Stromal cell of bone marrow (primary cell): ENCODE results near the gene RBBP9.
"Not testable (repeated sequence)": the region's sequence is repeated elsewhere in the genome, so short reads cannot be mapped to it uniquely, and the experiment has no call there.

Experiments used
- DNase-seq: peaks from one replicate; pipeline ENCODE4 v3.0.0-alpha.2; 2012; ENCODE audit warnings: low read depth

RBBP9 gene

DNA sequence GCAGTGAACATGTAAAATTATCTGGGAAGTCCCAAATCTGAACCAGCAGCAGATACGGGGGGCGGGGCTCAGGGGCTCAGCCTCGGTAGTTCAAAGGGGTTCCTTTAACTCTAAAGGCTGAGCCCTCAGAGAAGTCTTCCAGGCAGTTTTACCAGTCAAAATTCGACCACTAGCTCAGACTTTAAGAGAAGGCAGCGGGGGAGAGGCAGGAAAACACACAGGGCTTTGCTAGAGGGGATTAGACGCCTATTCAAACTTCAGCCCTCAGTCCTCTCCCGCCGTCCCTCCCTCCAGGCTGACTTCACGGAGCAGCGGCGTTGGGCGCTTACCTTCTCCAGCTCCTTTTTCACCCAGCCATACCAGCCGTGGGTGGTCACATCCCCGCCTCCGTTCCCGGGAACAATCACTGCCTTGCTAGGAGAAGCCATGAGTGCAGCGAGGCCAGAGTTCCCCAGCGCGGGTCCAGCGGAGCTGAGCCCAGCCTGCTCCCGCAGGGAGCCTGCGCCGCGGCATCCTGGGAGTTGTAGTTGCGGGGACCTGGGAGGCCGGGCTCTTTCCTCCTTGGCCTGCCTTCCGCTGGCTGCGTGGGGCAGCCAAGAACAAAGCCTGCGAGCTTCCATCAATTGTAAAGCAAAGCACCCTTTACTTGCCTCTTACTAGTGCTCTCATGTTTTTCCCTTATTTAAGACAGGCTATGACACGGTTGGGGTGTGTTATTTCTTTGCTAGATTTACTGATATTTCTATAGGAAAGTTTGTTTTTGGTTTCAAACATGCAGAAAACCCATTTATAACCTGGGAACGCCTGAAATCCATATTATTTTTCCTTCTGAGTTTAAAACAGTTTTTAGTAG, at the start of gene RBBP9:
RBBP9 (minus strand) TSS at position 486 of the 853 bp plus-strand sequence; CDS start at position 428, 58 bp downstream.
- DNase-seq: peak; percentile 68

DNA sequence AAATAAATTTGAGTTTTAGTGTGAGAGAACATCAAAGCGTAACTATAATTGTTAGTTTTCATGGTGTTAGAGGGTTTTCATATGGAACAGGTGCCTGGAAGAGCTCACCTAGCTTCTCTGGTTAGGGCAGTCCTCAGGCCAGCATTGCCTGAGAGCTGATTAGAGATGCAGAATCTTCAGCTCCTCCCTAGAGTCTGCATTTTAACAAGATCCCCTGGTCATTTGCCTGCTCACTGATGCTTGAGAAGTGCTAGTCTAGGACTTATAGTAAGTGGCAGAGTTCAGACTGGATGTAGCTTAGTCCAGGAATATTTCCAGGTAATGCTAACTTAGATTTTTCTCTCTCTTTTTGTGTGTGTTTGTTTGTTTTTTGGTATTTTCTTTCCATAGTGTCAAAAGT, 48.5 kb upstream of the RBBP9 start:
- DNase-seq: no peak

DNA sequence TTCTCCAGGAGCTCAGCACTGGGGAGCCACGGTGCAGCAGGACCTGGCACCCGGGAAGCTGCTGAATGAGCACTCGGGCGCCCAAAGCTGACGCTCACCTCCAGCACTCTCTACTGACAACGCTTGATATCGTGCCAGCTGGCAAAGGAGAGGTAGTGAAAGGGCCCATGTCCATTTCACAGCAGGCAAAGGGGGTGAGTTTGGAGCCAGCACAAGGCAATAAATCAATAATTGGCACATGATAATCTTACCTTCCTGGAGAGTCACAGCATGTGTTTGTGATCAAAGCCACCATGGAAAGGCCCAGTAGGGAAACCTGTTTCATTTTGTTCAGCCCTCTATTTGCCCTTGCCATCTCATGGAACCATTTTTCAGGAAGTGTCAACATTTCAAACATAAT, 46.9 kb upstream of the RBBP9 start:
- no peak for DNase-seq

DNA sequence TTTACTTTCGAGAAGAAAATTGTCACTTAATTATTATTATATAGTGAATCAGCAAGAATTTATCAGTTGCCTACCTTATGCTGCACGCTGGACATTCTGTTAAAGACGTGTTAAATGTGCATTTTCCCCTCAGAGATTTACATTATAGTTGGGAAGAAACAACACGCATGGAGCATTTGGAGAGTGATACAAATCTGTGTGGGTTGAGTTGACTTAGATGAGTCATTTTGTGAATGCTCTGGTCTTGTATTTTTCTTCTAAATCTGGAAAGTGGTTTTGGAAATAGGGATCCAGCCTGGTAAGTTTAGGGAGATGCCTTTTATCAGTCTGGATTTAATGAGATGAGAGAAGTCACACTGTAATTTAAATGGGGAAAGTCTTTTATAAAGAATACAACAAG, 46.2 kb upstream of the RBBP9 start:
- DNase-seq: no peak

DNA sequence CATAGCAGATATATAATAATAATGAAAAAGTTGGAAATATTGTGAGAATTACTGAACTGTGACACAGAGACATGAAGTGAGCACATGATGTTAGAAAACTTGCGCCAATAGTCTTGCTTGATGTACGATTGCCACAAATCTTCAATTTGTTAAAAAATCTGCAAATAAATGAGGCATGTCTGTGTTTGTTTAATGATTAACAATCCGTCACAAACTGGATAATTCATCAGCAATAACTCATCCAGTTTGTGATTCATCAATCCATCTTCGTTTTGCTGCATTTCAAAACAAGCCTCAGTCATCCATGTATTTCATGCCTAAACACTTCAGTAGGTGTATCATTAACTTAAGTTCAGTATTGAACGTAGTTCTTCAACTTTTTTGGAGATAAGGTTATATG, 44.7 kb upstream of the RBBP9 start:
- peak; percentile 38 for DNase-seq

DNA sequence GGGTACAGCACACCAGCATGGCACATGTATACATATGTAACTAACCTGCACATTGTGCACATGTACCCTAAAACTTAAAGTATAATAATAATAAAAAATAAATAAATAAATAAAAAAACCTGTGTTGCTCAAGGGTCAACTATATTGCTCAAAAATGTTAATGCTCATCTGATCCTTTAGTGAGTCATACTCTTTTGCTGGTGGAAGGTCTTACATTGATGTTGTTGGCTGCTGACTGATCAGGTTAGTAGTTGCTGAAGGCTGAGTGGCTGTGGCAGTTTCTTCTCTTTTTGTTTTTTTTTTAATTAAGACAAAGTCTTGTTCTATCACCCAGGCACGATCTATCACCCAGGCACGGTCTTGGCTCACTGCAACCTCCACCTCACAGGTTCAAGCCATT, 40.6 kb upstream of the RBBP9 start:
- no peak for DNase-seq

DNA sequence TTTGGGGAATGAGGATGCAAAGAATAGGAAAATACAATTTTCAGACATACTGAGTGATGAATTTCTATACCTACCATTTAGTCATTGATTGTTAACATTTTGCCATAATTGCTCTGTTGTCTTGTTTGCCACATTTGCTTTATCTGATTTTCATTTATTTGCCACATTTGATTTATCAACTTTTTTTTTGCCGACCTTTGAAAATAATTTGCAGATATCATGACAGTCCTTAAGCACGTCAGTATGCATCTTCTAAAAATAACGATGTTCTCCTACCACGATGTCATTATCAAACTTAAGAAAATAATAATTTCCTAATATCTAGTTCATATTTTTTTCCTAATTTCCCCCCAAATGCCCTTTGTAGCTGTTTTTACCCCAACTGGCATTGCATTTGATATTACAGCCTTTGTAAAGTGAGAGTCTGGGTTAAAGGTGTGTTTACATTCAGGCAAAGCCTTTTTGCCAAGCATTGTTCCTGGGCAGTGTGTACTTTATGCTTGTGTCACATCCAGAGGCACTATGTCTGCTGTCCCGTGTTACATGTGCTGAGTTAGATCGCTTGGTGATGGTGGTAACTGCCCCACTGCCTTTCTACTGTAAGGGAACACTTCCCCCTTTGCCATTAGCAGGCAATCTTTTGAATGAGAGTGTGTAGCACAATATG, 37.1 kb upstream of the RBBP9 start:
- no peak for DNase-seq

DNA sequence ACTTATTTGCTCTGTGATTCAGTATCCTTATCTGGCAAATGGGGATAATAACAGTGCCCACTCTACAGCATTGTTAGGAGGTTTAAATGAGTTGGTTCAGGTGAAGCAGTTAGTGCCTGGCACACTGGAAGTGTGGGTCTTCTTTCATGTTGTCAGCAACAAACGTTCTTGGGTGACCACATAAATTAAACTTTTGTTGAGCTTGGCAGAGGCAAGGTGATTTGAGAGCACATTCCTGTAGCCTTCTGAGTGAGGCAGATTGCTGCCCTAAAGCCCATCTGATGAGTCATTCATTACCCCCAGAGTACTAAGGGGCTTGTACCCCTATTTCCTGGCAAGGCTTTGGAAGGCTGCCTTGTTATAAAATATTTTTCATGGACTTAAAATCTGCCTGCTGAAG, 36.5 kb upstream of the RBBP9 start:
- no peak for DNase-seq

DNA sequence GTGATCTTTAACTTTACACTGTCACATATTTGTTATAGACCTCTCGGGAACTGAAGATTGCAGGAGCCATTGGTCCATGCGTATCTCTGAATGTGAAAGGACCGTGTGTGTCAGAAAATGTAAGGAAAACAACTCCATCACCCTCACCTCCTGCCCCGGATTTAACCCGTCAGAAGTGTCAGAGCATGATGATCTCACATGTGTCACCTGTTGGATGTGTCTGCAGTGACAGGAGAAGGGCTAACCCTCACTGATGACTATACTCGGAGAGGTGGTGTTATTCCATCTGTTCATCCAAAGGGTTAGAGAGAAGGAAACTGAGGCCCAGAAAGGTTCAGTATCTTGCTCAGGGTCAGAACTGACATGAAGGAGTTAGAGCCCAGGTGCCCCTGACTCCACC, 35.6 kb upstream of the RBBP9 start:
- DNase-seq: no peak

DNA sequence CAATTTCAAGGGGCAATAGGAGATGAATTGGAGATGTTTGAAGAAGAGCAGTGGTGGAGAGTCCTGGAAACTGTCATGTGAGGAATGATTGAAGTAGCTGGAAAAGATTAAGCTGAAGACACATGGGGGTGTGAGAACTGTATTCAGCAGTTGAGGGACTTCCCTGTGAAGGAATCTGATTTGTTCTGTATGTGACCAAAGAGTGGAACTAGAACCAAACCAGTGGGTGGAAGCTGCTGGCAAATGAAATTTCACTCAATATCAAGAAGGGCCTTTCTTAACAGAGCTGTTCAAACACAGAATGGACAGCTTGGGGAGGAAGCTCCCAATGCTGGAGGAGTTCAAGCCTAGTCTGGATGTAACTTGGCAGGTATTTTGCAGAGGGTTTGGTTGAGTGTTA, 32.0 kb upstream of the RBBP9 start:
- no peak for DNase-seq

DNA sequence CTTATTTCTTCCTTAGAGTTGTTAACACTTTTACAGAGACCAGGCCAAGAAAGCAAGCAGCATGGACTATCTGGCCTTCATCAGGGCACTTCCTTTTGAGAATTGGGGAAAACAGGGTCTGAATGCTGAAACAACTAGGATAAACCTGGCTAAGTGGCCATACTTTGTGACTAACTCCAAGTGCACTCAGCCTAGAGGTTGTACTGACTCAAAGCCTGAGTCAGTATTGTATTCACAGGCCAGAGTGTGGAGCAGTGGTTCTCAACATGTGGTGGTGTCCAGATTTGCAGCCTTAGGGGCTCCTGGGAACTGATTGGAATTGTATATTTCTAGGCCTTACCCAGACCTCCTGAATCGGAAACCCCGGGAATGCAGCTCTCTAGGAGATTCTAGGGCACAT, 30.8 kb upstream of the RBBP9 start:
- DNase-seq: peak; percentile 47

DNA sequence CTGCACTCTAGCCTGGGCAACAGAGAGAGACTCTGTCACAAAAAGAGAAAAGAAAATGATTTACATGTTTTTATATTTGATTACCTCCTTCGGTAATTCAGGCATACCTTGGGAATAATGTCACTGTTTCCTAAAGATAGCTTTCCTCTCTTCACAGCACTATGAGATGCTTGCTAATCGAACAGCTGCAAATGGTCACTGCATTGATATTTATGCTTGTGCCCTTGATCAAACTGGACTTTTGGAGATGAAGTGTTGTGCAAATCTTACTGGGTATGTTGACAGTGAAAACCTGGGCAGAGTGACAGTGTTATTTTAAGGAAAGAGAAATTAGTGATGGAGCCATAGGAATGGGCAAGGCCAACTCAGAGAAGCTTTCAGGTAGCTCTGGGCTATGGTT, 30.3 kb upstream of the RBBP9 start:
- no peak for DNase-seq

DNA sequence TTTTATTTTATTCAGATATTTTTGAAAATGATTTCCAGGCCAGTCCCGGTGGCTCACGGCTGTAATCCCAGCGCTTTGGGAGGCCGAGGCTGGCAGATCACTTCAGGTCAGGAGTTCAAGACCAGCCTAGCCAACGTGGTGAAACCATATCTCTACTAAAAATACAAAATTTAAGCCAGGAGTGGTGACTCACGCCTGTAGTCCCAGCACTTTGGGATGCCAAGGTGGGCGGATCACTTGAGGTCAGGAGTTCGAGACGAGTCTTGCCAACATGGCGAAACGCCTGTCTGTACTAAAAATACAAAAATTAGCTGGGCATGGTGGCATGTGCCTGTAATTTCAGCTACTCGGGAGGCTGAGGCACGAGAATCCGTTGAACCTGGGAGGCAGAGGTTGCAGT, 29.7 kb upstream of the RBBP9 start:
- DNase-seq: not testable (repeated sequence)

DNA sequence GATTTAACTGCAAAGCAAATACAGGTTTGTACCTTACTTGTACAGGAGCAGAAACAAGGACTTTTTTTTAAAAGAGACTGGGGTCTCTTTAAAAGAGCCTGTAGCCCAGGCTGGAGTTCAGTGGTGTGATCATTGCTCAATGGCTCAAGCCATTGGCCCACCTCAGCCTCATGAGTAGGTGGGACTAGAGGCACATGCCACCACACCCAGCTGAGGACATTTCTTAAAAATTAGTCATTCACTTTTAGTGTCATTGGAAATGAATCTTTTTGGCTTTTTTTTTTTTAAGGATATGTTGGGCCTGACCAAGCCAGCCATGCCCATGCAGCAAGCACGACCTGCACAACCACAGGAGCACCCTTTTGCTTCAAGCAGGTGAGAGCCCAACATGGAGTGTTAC, 27.6 kb upstream of the RBBP9 start:
- peak; percentile 38 for DNase-seq

DNA sequence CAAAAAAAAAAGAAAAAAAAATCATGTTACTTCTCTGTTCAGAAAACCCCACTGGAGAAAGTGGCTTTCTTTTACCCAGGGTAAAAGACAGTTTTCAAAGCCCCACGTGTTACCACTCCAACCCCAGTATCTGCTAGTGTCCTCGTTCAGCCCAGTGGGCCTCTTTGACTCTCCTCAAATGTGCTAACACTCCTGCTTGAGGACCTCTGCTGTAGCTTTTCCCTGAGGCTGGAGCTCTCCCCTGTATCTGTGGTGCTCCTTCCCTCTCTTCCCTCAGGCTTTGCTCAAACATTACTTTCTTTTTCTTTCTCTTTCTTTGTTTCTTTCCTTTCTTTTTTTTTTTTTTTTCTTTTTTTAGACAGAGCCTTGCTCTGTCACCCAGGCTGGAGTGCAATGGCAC, 26.0 kb upstream of the RBBP9 start:
- DNase-seq: no peak

DNA sequence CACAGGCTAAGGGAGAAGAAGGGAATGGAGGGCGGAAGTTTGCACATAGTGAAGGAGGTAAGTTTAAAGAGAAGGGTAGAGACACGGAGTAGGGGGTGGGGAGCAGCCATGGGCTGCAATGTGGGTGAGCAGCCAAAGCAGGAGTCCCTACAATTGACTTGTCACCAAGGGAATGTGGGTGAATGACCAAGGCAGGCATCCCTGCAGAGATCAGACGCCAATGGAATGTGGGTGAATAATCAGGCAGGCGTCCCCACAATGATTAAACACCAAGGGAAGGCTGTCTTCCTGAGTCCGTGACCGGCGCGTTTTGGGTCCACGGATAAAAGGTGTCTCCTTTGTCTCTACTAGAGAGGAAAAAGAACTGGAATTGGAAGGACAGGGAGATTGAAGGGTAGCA, 25.0 kb upstream of the RBBP9 start:
- not testable (repeated sequence) for DNase-seq

DNA sequence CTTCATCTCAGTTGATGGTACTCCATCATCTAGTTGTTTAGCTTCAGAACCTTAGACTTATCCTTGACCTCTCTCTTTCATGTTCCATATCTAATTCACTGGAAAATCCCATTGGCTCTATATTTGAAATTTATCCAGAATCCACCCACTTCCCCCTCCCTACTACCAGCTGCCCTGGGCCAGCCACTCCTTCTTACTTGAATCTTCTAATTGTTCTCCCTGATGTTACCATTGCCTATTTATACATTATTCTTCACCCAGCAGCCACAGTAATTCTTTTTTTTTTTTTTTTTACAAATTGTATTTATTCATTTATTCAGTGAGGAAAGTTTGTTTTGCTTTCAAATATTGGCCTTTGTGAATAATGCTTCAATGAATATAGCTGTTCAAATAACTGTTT, 18.9 kb upstream of the RBBP9 start:
- no peak for DNase-seq

DNA sequence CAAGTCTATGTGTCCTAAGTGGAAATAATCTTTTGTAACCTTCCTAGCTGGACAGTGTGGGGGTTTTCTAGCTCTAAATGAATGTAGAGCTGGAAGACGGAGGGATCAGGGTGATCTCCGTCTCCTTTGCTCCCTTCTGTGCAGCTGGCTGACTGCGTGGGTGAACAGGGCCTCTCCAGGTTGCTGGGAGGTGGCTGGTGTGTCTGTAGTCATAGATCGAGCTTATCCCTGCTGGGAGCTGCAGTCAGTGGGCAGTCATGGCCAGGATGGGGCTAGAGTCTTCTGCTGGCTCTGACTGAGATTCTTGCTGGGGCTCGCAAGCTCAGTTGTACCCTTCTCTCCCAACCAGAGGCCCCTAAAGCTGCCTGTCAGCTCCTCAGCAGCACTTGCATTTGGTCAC, 17.1 kb upstream of the RBBP9 start:
- DNase-seq: no peak

DNA sequence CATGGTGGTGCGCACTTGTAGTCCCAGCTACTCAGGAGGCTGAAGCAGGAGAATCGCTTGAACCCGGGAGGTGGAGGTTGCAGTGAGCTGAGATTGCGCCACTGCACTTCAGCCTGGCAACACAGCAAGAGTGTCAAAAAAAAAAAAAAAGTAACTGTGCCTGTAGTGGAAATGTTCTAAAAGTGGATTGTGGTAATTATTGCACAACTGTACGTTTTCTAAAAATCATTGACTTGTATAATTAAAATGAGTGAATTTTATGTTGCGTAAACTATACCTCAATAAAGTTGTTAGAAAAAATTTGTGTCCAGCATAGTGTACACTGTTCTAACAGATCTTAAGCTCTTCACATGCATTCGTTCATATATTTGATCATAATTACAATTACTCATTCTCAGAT, 16.2 kb upstream of the RBBP9 start:
- DNase-seq: no peak

DNA sequence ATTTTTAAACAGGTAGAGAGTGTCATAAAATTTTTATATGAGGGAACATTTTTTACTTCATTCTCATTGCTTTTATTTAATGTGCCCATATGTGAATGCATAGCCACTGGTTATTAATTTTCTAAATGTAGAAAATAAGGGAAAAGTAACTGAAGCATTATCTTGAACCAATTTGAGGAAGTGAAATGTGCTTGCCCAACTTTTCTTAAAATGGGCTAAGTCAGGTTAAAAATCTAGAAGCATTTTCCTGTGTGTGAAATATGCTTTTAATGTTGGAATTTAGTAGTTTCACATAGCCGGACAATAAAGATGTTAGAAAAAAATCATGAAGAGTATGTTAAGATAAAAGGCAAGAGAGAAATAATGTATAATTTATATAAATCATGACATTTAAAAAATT, 14.5 kb upstream of the RBBP9 start:
- no peak for DNase-seq

DNA sequence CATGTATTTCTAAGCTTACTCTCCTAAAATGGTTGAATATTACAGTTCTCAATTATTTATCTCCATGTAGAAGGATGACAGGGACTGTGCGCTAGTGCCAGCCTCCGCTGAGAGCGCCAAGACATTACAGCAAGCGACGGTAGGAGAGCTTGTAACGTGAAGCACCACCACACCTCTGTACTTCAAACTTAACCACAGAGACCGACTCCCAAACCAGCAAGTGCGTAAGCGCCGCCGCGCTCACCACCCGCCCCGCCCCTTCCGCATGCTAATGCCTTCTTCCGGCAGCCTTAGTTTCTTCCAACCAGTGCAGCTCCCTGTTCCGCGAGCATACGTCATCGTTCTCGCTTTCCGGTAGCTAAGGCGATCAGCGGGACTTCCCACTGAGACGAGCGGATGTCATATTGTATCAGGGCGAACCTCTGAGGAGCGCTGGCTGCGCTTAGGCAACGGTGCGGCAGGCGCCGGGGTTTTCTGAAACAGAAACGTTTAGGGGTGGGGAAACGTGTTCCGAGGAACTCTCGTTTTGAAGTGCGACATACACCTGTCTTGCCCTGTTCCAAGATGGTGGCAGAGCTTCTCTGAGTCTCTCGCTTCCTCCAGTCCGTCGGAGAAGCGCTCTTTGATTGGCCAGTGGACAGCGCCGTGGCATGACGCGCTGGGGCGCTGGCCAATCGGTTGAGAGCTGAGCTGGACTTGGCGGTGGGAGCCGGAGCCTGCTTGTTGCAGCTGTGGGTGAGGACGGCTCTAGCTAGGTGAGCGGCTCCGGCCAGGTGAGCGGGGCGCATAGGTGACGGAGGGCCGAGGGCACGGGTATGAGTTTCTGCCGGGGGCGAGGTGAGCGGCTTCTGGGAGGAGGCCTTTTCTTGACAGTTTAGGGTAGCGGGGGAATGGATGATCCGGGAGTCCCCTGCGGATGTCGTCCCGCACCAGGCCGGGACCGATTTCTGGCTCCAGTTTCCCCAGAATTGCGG, 10.5 kb upstream of the RBBP9 start, which contains the start of gene SEC23B:
SEC23B (plus strand) TSS at position 723 of the 974 bp plus-strand sequence. CDS start 2,896 bp downstream, outside the sequence.
- DNase-seq: peak; percentile 96

DNA sequence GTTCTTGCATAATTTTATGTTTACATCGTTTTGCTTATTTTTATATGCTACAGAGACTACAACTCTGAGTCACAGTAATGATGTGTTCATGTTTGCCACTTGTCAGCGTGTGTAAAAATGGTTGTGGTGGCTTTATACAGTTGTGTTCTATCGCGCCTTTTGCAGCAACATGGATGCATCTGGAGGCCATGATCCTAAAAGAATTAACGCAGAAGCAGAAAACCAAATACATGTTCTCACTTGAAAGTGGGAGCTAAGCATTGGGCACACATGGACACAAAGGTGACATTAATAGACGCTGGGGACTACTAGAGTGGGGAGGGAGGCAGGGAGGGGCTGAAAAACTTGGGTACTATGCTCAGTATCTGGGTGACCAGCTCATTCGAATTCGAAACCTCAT, 9.7 kb upstream of the RBBP9 start:
- no peak for DNase-seq
